ENCODE measurements around the gene MEPCE.

MEPCE gene

DNA sequence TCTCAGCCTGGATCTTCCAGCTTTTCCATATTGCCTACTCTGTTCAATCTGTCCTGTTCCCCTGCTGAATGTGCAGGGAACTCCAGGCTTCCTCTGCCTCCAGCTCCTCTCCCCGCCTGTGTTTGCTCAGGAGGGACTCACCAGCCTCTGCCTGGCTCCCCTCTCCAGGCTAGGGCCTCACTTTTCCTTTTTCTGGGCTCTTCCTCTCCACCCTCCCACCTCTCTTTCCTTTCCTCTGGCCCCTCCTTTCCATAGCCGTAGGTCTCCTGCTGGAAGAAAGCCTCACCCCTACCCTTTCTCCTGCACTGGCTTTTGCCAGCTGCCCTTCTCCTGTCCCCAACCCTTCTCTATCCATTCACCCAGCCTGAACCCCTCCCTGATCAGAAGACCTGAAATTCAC, 31.4 kb upstream of the MEPCE start:
- DNase-seq (ENCODE audit: low read depth) = no peak
- H3K4me3 ChIP-seq (ENCODE audit: low read depth, low read length) = no peak overlapping the region
- TF ChIP-seq, protein P1, sequence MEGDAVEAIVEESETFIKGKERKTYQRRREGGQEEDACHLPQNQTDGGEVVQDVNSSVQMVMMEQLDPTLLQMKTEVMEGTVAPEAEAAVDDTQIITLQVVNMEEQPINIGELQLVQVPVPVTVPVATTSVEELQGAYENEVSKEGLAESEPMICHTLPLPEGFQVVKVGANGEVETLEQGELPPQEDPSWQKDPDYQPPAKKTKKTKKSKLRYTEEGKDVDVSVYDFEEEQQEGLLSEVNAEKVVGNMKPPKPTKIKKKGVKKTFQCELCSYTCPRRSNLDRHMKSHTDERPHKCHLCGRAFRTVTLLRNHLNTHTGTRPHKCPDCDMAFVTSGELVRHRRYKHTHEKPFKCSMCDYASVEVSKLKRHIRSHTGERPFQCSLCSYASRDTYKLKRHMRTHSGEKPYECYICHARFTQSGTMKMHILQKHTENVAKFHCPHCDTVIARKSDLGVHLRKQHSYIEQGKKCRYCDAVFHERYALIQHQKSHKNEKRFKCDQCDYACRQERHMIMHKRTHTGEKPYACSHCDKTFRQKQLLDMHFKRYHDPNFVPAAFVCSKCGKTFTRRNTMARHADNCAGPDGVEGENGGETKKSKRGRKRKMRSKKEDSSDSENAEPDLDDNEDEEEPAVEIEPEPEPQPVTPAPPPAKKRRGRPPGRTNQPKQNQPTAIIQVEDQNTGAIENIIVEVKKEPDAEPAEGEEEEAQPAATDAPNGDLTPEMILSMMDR (IDR thresholded peaks at IDR 0.05; ENCODE audit: low read depth, low read length, missing control alignments) = no peak

DNA sequence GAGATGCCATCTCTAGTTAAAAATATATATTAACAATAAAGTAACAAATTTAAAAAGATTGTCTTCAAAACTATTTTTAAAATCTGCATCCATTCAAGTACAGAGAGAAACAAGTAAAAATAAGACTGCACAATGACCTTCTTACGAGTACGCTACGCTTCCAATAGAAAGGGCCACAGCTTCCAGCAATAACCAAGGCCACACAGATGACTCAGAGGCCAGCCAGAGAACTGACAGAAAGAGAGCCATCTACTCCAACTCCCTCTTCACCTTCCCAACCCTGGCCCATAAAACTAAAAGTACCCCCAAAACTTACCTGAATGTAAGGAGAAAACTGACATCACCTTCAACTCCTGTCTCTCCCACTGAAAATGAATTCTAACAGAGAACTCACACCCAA, 29.6 kb upstream of the MEPCE start:
- H3K4me3 ChIP-seq (ENCODE audit: low read depth, low read length) = no peak overlapping the region
- DNase-seq (ENCODE audit: low read depth) = no peak
- TF ChIP-seq, protein P1 (IDR thresholded peaks at IDR 0.05; ENCODE audit: low read depth, low read length, missing control alignments) = no peak

- no peak for DNase-seq (ENCODE audit: low read depth)
- H3K4me3 ChIP-seq (ENCODE audit: low read depth, low read length) = no peak overlapping the region
- TF ChIP-seq, protein P1 (IDR thresholded peaks at IDR 0.05; ENCODE audit: low read depth, low read length, missing control alignments) = no peak
Observed at GRCh38 chr7:100400656-100401055, 29.0 kb upstream of the MEPCE start.

DNA sequence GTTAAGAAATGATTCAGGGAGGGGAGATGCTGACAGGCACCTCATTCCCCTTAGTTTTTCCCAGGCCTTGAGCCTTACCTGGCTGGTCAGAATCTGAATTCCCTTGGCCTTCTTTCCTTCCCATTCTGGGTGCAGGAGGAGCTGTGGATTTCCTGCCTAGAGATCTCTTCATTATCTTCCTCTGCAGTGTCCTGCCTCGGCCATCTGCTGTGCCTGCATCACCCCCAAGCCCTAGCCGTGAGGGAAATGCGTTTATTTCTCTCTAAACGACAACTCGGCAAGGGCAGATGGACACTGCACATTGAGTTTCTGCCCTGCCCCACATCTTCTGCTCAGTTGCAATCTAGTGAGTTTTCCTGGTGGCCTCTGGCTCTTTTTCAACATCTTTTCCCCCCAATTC, 27.8 kb upstream of the MEPCE start:
- no peak overlapping the region for H3K4me3 ChIP-seq (ENCODE audit: low read depth, low read length)
- DNase-seq (ENCODE audit: low read depth) = no peak
- TF ChIP-seq, protein P1 (IDR thresholded peaks at IDR 0.05; ENCODE audit: low read depth, low read length, missing control alignments) = no peak

DNA sequence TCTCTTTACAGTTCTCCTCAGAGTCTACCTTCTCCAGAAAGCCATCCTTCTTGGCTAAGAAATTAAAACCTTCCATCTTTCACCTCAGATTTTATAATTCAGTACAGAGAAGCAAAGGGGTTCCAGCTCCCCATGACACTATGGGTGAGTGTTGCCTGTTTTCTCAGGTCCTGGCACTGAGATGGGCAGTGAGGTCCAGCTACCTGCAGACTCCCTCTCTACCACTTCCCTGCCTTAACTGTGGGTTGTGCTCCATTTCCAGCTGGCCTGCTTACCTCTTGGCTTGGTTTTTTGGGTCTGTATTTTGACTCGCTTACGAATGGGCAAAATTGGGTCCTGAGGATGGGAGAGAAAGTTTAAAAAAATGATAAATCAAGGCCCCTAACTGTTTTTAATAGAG, 27.4 kb upstream of the MEPCE start:
- TF ChIP-seq, protein P1 (IDR thresholded peaks at IDR 0.05; ENCODE audit: low read depth, low read length, missing control alignments) = no peak
- H3K4me3 ChIP-seq (ENCODE audit: low read depth, low read length) = no peak overlapping the region
- DNase-seq (ENCODE audit: low read depth) = no peak

- no peak for DNase-seq (ENCODE audit: low read depth)
- H3K4me3 ChIP-seq (ENCODE audit: low read depth, low read length) = no peak overlapping the region
- TF ChIP-seq, protein P1 (IDR thresholded peaks at IDR 0.05; ENCODE audit: low read depth, low read length, missing control alignments) = no peak
Observed at GRCh38 chr7:100406767-100407166, 22.9 kb upstream of the MEPCE start.

- H3K4me3 ChIP-seq (ENCODE audit: low read depth, low read length) = no peak overlapping the region
- no peak for DNase-seq (ENCODE audit: low read depth)
- TF ChIP-seq, protein P1 (IDR thresholded peaks at IDR 0.05; ENCODE audit: low read depth, low read length, missing control alignments) = peak; percentile 73
Observed at GRCh38 chr7:100407285-100408180, 22.1 kb upstream of the MEPCE start.
